ENCODE measurements around the gene GLUD2.
"Not testable (repeated sequence)": the region's sequence is repeated elsewhere in the genome, so short reads cannot be mapped to it uniquely, and the experiment has no call there.

Gene GLUD2

GRCh38 chrX:121047441-121048419 is at the start of gene GLUD2:
TSS of gene GLUD2 (plus strand) at chrX:121047610. CDS start at chrX:121047685, 75 bp downstream.
- DNase-seq: not testable (repeated sequence)

GRCh38 chrX:120999413-120999812 is 48.0 kb upstream of the GLUD2 start:
- DNase-seq: no peak

GRCh38 chrX:121000589-121000988 is 46.8 kb upstream of the GLUD2 start:
- no peak for DNase-seq

- no peak for DNase-seq
Observed at GRCh38 chrX:121008920-121009319, 38.5 kb upstream of the GLUD2 start.

- no peak for DNase-seq
Observed at GRCh38 chrX:121009764-121010163, 37.6 kb upstream of the GLUD2 start.

GRCh38 chrX:121010218-121010617 is 37.2 kb upstream of the GLUD2 start:
- no peak for DNase-seq

- DNase-seq: no peak
Observed at GRCh38 chrX:121011254-121011653, 36.2 kb upstream of the GLUD2 start.

- DNase-seq: no peak
Observed at GRCh38 chrX:121013897-121014455, 33.4 kb upstream of the GLUD2 start.

- DNase-seq: no peak
Observed at GRCh38 chrX:121014826-121015225, 32.6 kb upstream of the GLUD2 start.

- no peak for DNase-seq
Observed at GRCh38 chrX:121028419-121028818, 19.0 kb upstream of the GLUD2 start.

- no peak for DNase-seq
Observed at GRCh38 chrX:121030083-121030482, 17.3 kb upstream of the GLUD2 start.

GRCh38 chrX:121032531-121032930 is 14.9 kb upstream of the GLUD2 start:
- no peak for DNase-seq

- no peak for DNase-seq
Observed at GRCh38 chrX:121036137-121036536, 11.3 kb upstream of the GLUD2 start.

GRCh38 chrX:121036951-121037350 is 10.5 kb upstream of the GLUD2 start:
- no peak for DNase-seq

- no peak for DNase-seq
Observed at GRCh38 chrX:121050781-121051180, 3.4 kb downstream of the GLUD2 start.

- DNase-seq: no peak
Observed at GRCh38 chrX:121052122-121052521, 4.7 kb downstream of the GLUD2 start.

- DNase-seq: no peak
Observed at GRCh38 chrX:121062289-121062688, 14.9 kb downstream of the GLUD2 start.

GRCh38 chrX:121064579-121064978 is 17.2 kb downstream of the GLUD2 start:
- DNase-seq: no peak

- not testable (repeated sequence) for DNase-seq
Observed at GRCh38 chrX:121084247-121084646, 36.8 kb downstream of the GLUD2 start.

- no peak for DNase-seq
Observed at GRCh38 chrX:121084903-121085611, 37.6 kb downstream of the GLUD2 start.

- no peak for DNase-seq
Observed at GRCh38 chrX:121085612-121086010, 38.2 kb downstream of the GLUD2 start.

- no peak for DNase-seq
Observed at GRCh38 chrX:121093011-121093410, 45.6 kb downstream of the GLUD2 start.

Data from CD4-positive, alpha-beta T cell treated with Interleukin-17A for 1 hour (primary cell).